NCI-H1048 (cell line): ENCODE measurements around the gene ADIPOR2.

Experiments used
- DNase-seq: peaks from one replicate; lab custom pipeline; 2025; lab: John Stamatoyannopoulos, UW

The ADIPOR2 gene

GRCh38 chr12:1737652-1738286, 46.9 kb downstream of the ADIPOR2 start:
- no peak for DNase-seq

GRCh38 chr12:1738446-1738845, 47.6 kb downstream of the ADIPOR2 start:
- DNase-seq: no peak

- DNase-seq: no peak
Observed at GRCh38 chr12:1739368-1739767, 48.5 kb downstream of the ADIPOR2 start.

GRCh38 chr12:1740161-1740948, 49.5 kb downstream of the ADIPOR2 start:
- DNase-seq: no peak

GRCh38 chr12:1741154-1741949, 50.5 kb downstream of the ADIPOR2 start:
- DNase-seq: no peak

- DNase-seq: no peak
Observed at GRCh38 chr12:1744932-1745331, 54.1 kb downstream of the ADIPOR2 start.

- DNase-seq: no peak
Observed at GRCh38 chr12:1747609-1748008, 56.7 kb downstream of the ADIPOR2 start.

- DNase-seq: no peak
Observed at GRCh38 chr12:1749019-1749418, 58.1 kb downstream of the ADIPOR2 start.

- DNase-seq: no peak
Observed at GRCh38 chr12:1750300-1750699, 59.4 kb downstream of the ADIPOR2 start.

GRCh38 chr12:1758376-1758775, 67.5 kb downstream of the ADIPOR2 start:
- no peak for DNase-seq

- no peak for DNase-seq
Observed at GRCh38 chr12:1758887-1759286, 68.0 kb downstream of the ADIPOR2 start.

GRCh38 chr12:1760566-1761382, 69.9 kb downstream of the ADIPOR2 start:
- DNase-seq: no peak

- DNase-seq: no peak
Observed at GRCh38 chr12:1761857-1762256, 71.0 kb downstream of the ADIPOR2 start.

GRCh38 chr12:1763153-1763552, 72.3 kb downstream of the ADIPOR2 start:
- no peak for DNase-seq

GRCh38 chr12:1766110-1766509, 75.2 kb downstream of the ADIPOR2 start:
- DNase-seq: no peak

- DNase-seq: no peak
Observed at GRCh38 chr12:1767407-1768090, 76.7 kb downstream of the ADIPOR2 start.

- no peak for DNase-seq
Observed at GRCh38 chr12:1768615-1769014, 77.7 kb downstream of the ADIPOR2 start.

- no peak for DNase-seq
Observed at GRCh38 chr12:1769809-1770494, 79.1 kb downstream of the ADIPOR2 start.

- DNase-seq: no peak
Observed at GRCh38 chr12:1773937-1774655, 83.2 kb downstream of the ADIPOR2 start.
